Right lobe of liver (tissue), 4 donors: Measurements from ENCODE around the gene LYRM1.

ENCODE experiments used
- CTCF ChIP-seq, 4 donors: fragments of 200-600 bp in 3 of 4; fragments of 450-650 bp in 1 of 4; IDR thresholded peaks; one replicate each; pipeline versions ENCODE4 v1.5.1 to v1.8.0; 2016 to 2022; ENCODE audit warnings: antibody characterized with exemption in 4 of 4, mild to moderate bottlenecking in 2 of 4
- POLR2A ChIP-seq: fragments of 450-650 bp; IDR thresholded peaks from one replicate; pipeline ENCODE4 v1.6.1; 2017; ENCODE audit warnings: antibody characterized with exemption, mild to moderate bottlenecking
- donor health status: DM: no; HTN: no; CAD: no.
- donor health status: DM: no; HTN: no; CAD: no.
- donor health status: DM: no; HTN: yes; CAD: no.

- no peak for TF ChIP-seq POLR2A
- TF ChIP-seq CTCF (IDR thresholded peaks at IDR 0.05), result no peak
These were observed 41.0 kb downstream of the LYRM1 start for GRCh38 chr16:20941636-20941926.
